ENCODE data around the gene FBXL7. TPM values are rescaled to one million over a fixed set of nuclear protein-coding genes. Genes with fewer than 3 reads are reported as not detected.

Gene FBXL7
- 3.3 and 6.4 TPM in 2 replicates for total RNA-seq
- polyA plus RNA-seq = 12.9 and 15.3 TPM in 2 replicates
- polyA plus RNA-seq (2012) = 13.3 and 13.9 TPM in 2 replicates
- polyA minus RNA-seq (ENCODE audit: low replicate concordance) = 69.1 and 70.7 TPM in 2 replicates

GRCh38 chr5:15499528-15500324 lies at the start of gene FBXL7:
Gene FBXL7 (plus strand): TSS chr5:15500180.
- Histone ChIP-seq H3K9ac (ENCODE audit: insufficient read depth, low read length) (peak within 1 kb of the TSS; percentile 74), H3K4me2 (ENCODE audit: extremely low read depth, insufficient read depth, low read length) (peak within 1 kb of the TSS; percentile 100), H3K27ac (ENCODE audit: insufficient read depth, low read length) (peak within 1 kb of the TSS; percentile 80), H2AFZ (ENCODE audit: low read length) (peak within 1 kb of the TSS; percentile 99), H4K20me1 (ENCODE audit: control insufficient read depth, extremely low read depth, insufficient read depth, low read length) (no peaks in the 10 kb centered on the region), H3K4me3 (replicated peaks in 1 of 4; ENCODE audit: control extremely low read depth in 1 of 4, insufficient read depth in 1 of 4, low read depth in 3 of 4, low read length in 4 of 4) (peak within 1 kb of the TSS; percentile 76 to 96 (median 84)), H3K36me3 (ENCODE audit: control insufficient read depth, insufficient read depth, low read length) (no peaks in the 10 kb centered on the region), H3K9me3 (ENCODE audit: control insufficient read depth, insufficient read depth, low read depth, low read length) (no peaks in the 10 kb centered on the region), H3K4me1 (ENCODE audit: control insufficient read depth, extremely low read depth, insufficient read depth, low read length) (peaks cover 2% of the 10 kb centered on the region), H3K27me3 (ENCODE audit: control insufficient read depth, insufficient read depth, low read length) (no peaks in the 10 kb centered on the region), H3K79me2 (ENCODE audit: control insufficient read depth, insufficient read depth, low read length) (peaks cover 27% of the 10 kb centered on the region)
- TF ChIP-seq, protein P1, sequence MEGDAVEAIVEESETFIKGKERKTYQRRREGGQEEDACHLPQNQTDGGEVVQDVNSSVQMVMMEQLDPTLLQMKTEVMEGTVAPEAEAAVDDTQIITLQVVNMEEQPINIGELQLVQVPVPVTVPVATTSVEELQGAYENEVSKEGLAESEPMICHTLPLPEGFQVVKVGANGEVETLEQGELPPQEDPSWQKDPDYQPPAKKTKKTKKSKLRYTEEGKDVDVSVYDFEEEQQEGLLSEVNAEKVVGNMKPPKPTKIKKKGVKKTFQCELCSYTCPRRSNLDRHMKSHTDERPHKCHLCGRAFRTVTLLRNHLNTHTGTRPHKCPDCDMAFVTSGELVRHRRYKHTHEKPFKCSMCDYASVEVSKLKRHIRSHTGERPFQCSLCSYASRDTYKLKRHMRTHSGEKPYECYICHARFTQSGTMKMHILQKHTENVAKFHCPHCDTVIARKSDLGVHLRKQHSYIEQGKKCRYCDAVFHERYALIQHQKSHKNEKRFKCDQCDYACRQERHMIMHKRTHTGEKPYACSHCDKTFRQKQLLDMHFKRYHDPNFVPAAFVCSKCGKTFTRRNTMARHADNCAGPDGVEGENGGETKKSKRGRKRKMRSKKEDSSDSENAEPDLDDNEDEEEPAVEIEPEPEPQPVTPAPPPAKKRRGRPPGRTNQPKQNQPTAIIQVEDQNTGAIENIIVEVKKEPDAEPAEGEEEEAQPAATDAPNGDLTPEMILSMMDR (conservative IDR thresholded peaks at IDR 0.05 in 1 of 2, IDR thresholded peaks at IDR 0.05 in 1 of 2; ENCODE audit: low read depth in 1 of 2, low read length in 2 of 2) = peak in 1 of 2 donors; percentile 16
- TF ChIP-seq EZH2 (IDR thresholded peaks at IDR 0.05; ENCODE audit: low read length, missing control alignments) = no peak
- peak; percentile 80 to 81 for DNase-seq (ENCODE audit: low read depth in 2 of 2)

- Histone ChIP-seq H3K36me3 (ENCODE audit: control insufficient read depth, insufficient read depth, low read length) (no peaks in the 10 kb centered on the region), H3K79me2 (ENCODE audit: control insufficient read depth, insufficient read depth, low read length) (no peaks in the 10 kb centered on the region), H3K4me3 (replicated peaks in 1 of 4; ENCODE audit: control extremely low read depth in 1 of 4, insufficient read depth in 1 of 4, low read depth in 3 of 4, low read length in 4 of 4) (no peak overlapping the region), H3K4me1 (ENCODE audit: control insufficient read depth, extremely low read depth, insufficient read depth, low read length) (no peaks in the 10 kb centered on the region), H3K4me2 (ENCODE audit: extremely low read depth, insufficient read depth, low read length) (no peak overlapping the region), H4K20me1 (ENCODE audit: control insufficient read depth, extremely low read depth, insufficient read depth, low read length) (no peaks in the 10 kb centered on the region), H3K9me3 (ENCODE audit: control insufficient read depth, insufficient read depth, low read depth, low read length) (no peaks in the 10 kb centered on the region), H2AFZ (ENCODE audit: low read length) (no peak overlapping the region), H3K27me3 (ENCODE audit: control insufficient read depth, insufficient read depth, low read length) (no peaks in the 10 kb centered on the region), H3K27ac (ENCODE audit: insufficient read depth, low read length) (no peak overlapping the region), H3K9ac (ENCODE audit: insufficient read depth, low read length) (no peak overlapping the region)
- DNase-seq (ENCODE audit: low read depth in 2 of 2) = no peak
- TF ChIP-seq, protein P1 (conservative IDR thresholded peaks at IDR 0.05 in 1 of 2, IDR thresholded peaks at IDR 0.05 in 1 of 2; ENCODE audit: low read depth in 1 of 2, low read length in 2 of 2) = no peak
- TF ChIP-seq EZH2 (IDR thresholded peaks at IDR 0.05; ENCODE audit: low read length, missing control alignments) = no peak
Observed at GRCh38 chr5:15450473-15450872, 49.5 kb upstream of the FBXL7 start.

- DNase-seq (ENCODE audit: low read depth in 2 of 2) = no peak
- no peak overlapping the region for H2AFZ ChIP-seq (ENCODE audit: low read length)
- H3K27ac ChIP-seq (ENCODE audit: insufficient read depth, low read length) = no peak overlapping the region
- no peaks in the 10 kb centered on the region for H3K4me1 ChIP-seq (ENCODE audit: control insufficient read depth, extremely low read depth, insufficient read depth, low read length)
- no peak overlapping the region for H3K4me3 ChIP-seq (replicated peaks in 1 of 4; ENCODE audit: control extremely low read depth in 1 of 4, insufficient read depth in 1 of 4, low read depth in 3 of 4, low read length in 4 of 4)
- H3K9me3 ChIP-seq (ENCODE audit: control insufficient read depth, insufficient read depth, low read depth, low read length) = no peaks in the 10 kb centered on the region
- no peaks in the 10 kb centered on the region for H3K79me2 ChIP-seq (ENCODE audit: control insufficient read depth, insufficient read depth, low read length)
- no peaks in the 10 kb centered on the region for H3K27me3 ChIP-seq (ENCODE audit: control insufficient read depth, insufficient read depth, low read length)
- no peak overlapping the region for H3K4me2 ChIP-seq (ENCODE audit: extremely low read depth, insufficient read depth, low read length)
- no peak overlapping the region for H3K9ac ChIP-seq (ENCODE audit: insufficient read depth, low read length)
- no peaks in the 10 kb centered on the region for H4K20me1 ChIP-seq (ENCODE audit: control insufficient read depth, extremely low read depth, insufficient read depth, low read length)
- TF ChIP-seq, protein P1 (conservative IDR thresholded peaks at IDR 0.05 in 1 of 2, IDR thresholded peaks at IDR 0.05 in 1 of 2; ENCODE audit: low read depth in 1 of 2, low read length in 2 of 2) = no peak
- TF ChIP-seq EZH2 (IDR thresholded peaks at IDR 0.05; ENCODE audit: low read length, missing control alignments) = no peak
- H3K36me3 ChIP-seq (ENCODE audit: control insufficient read depth, insufficient read depth, low read length) = no peaks in the 10 kb centered on the region
Observed at GRCh38 chr5:15450949-15451348, 49.0 kb upstream of the FBXL7 start.

Data from fibroblast of lung (primary cell).